Motor neuron (in vitro differentiated cells): Measurements from ENCODE around the gene MAN1A2. TPM values are rescaled to one million over a fixed set of nuclear protein-coding genes. Genes with fewer than 3 reads are reported as not detected.

Experiments used
- ATAC-seq, 8 experiments: fragments of 200-7000 bp; cut with Tn5 transposase; replicated peaks in 6 of 8; 2 replicates each; pipeline ENCODE4 v1.8.0; 2021; ENCODE audit warnings: mild to moderate bottlenecking in 8 of 8, moderate library complexity in 8 of 8
- H3K27ac ChIP-seq, 2 donors: fragments of 250-450 bp; sonication (Bioruptor Pico); 2 replicates each; pipeline ENCODE4 v1.9.0; 2021; ENCODE audit warnings: antibody characterized with exemption in 2 of 2, mild to moderate bottlenecking in 2 of 2, moderate library complexity in 1 of 2
- H3K4me1 ChIP-seq, 2 donors: fragments of 250-450 bp; sonication (Bioruptor Pico); replicated peaks in 1 of 2; 2 replicates each; pipeline ENCODE4 v1.6.1; 2021; ENCODE audit warnings: antibody characterized with exemption in 2 of 2, mild to moderate bottlenecking in 2 of 2, moderate library complexity in 1 of 2
- H3K4me3 ChIP-seq, 5 donors: fragments of 250-450 bp; sonication (Bioruptor Pico); 2 replicates each; pipeline ENCODE4 v1.9.0; 2021; ENCODE audit warnings: antibody characterized with exemption in 5 of 5, mild to moderate bottlenecking in 5 of 5, moderate library complexity in 4 of 5
- WGBS, 10 experiments: fragments of 450-650 bp; shearing (Covaris generic); methylation state at CpG; one replicate each; pipeline ENCODE4 v1.0.0; 2022; 5-methylcytosine and 5-hydroxymethylcytosine counted together
- in situ Hi-C, 9 experiments: fragments of 400-800 bp; cut with MboI; loops; one replicate each; pipeline ENCODE4 v1.15.0; 2021; ENCODE audit warnings: low sequenced_read_pairs in 9 of 9, low pct_unique_long_range_greater_than_20kb in 2 of 9; ENCODE audit not compliant: unreplicated experiment in 9 of 9
- total RNA-seq, 8 experiments: library from RNA; unstranded; fragments of 300-600 nt; gene quantifications; 2 replicates each; pipeline versions ENCODE4 v1.2.3 to v1.2.4, GENCODE V29; 2022

Gene MAN1A2
- total RNA-seq, 8 experiments from 2014 or later = 33.3 to 57.9 (median 41.1) TPM

GRCh38 chr1:117366177-117367045, 838 bp upstream of the MAN1A2 start:
- peak overlapping the region; percentile 64 to 90 (median 80) for H3K4me3 ChIP-seq
- WGBS, 10 experiments = 0 to 4% (median 1%) methylated on average over 2 to 29 of the region's 75 CpGs; no CpG with 5 or more reads in 1 of the 10 experiments
- peaks cover 10 to 29% of the 10 kb centered on the region in 2 donors for H3K4me1 ChIP-seq
- peak overlapping the region; percentile 88 to 93 for H3K27ac ChIP-seq
- peak; percentile 60 to 88 (median 82) for ATAC-seq
- in situ Hi-C loops = no loop called here

- peak overlapping the region; percentile 64 to 90 (median 80) for H3K4me3 ChIP-seq
- ATAC-seq = no peak
- H3K4me1 ChIP-seq = peaks cover 13 to 33% of the 10 kb centered on the region in 2 donors
- in situ Hi-C loops = no loop called here
- 0 to 15% (median 3%) methylated on average over 1 to 19 of the region's 19 CpGs for WGBS, 10 experiments
- no peak overlapping the region for H3K27ac ChIP-seq
These were observed 1.2 kb downstream of the MAN1A2 start for GRCh38 chr1:117368116-117369108.

- in situ Hi-C loops = no loop called here
- ATAC-seq = no peak
- 0 to 42% (median 20%) methylated on average over 1 to 2 of the region's 2 CpGs for WGBS, 10 experiments
- Histone ChIP-seq H3K27ac (no peak overlapping the region), H3K4me1 (peaks cover 13 to 33% of the 10 kb centered on the region in 2 donors), H3K4me3 (peak overlapping the region; percentile 12 to 82 (median 66))
These were observed 2.8 kb downstream of the MAN1A2 start for GRCh38 chr1:117370071-117370470.

GRCh38 chr1:117370509-117370908, 3.3 kb downstream of the MAN1A2 start:
- Histone ChIP-seq H3K4me1 (peaks cover 11 to 29% of the 10 kb centered on the region in 2 donors), H3K4me3 (peak overlapping the region; percentile 12 to 82 (median 66)), H3K27ac (no peak overlapping the region)
- no peak for ATAC-seq
- in situ Hi-C loops = no loop called here

- H3K4me3 ChIP-seq = peak overlapping the region in 2 of 5 donors; percentile 10 to 80
- ATAC-seq = no peak
- peaks cover 7 to 26% of the 10 kb centered on the region in 2 donors for H3K4me1 ChIP-seq
- WGBS, 10 experiments = 0 to 80% (median 71%) methylated on average over 1 to 4 of the region's 4 CpGs; no CpG with 5 or more reads in 1 of the 10 experiments
- in situ Hi-C loops = no loop called here
- no peak overlapping the region for H3K27ac ChIP-seq
These were observed 4.3 kb downstream of the MAN1A2 start for GRCh38 chr1:117371441-117372151.

- peaks cover 7 to 26% of the 10 kb centered on the region in 2 donors for H3K4me1 ChIP-seq
- no peak overlapping the region for H3K27ac ChIP-seq
- ATAC-seq = no peak
- no peak overlapping the region for H3K4me3 ChIP-seq
- in situ Hi-C loops = no loop called here
- WGBS, 10 experiments = 93 to 100% (median 97%) methylated on average over 1 to 5 of the region's 5 CpGs
These were observed 5.7 kb downstream of the MAN1A2 start for GRCh38 chr1:117372863-117373412.

GRCh38 chr1:117373932-117374331, 6.7 kb downstream of the MAN1A2 start:
- in situ Hi-C loops = no loop called here
- no peak overlapping the region for H3K27ac ChIP-seq
- no peak for ATAC-seq

GRCh38 chr1:117375327-117375726, 8.1 kb downstream of the MAN1A2 start:
- WGBS, 10 experiments = 14 to 100% (median 100%) methylated on average over 1 of the region's 1 CpG; no CpG with 5 or more reads in 3 of the 10 experiments
- H3K27ac ChIP-seq = no peak overlapping the region

More at GRCh38 chr1:117373932-117374331, 6.7 kb downstream of the MAN1A2 start:
- WGBS, 10 experiments = 22 to 100% (median 80%) methylated on average over 1 to 4 of the region's 4 CpGs; no CpG with 5 or more reads in 3 of the 10 experiments
- H3K4me1 ChIP-seq = peaks cover 7 to 26% of the 10 kb centered on the region in 2 donors
- no peak overlapping the region for H3K4me3 ChIP-seq

GRCh38 chr1:117387060-117387633, 19.9 kb downstream of the MAN1A2 start:
- Histone ChIP-seq H3K4me3 (no peak overlapping the region), H3K4me1 (no peaks in the 10 kb centered on the region), H3K27ac (no peak overlapping the region)
- ATAC-seq = no peak
- in situ Hi-C loops = loop anchor here in 1 of 9 experiments (25.0 kb wide), 1 partner anchor 100 kb away; no protein-coding TSS in a partner anchor
- WGBS, 10 experiments = 71 to 100% (median 92%) methylated on average over 1 to 2 of the region's 2 CpGs; no CpG with 5 or more reads in 2 of the 10 experiments

More at GRCh38 chr1:117375327-117375726, 8.1 kb downstream of the MAN1A2 start:
- H3K4me3 ChIP-seq = no peak overlapping the region
- in situ Hi-C loops = loop anchor here in 1 of 9 experiments (25.0 kb wide), 1 partner anchor 112 kb away; no protein-coding TSS in a partner anchor
- peaks cover 7 to 15% of the 10 kb centered on the region in 2 donors for H3K4me1 ChIP-seq
- no peak for ATAC-seq

GRCh38 chr1:117388328-117388727, 21.1 kb downstream of the MAN1A2 start:
- WGBS, 10 experiments = 82 to 100% (median 100%) methylated on average over 1 to 3 of the region's 3 CpGs; no CpG with 5 or more reads in 2 of the 10 experiments
- Histone ChIP-seq H3K4me1 (no peaks in the 10 kb centered on the region), H3K27ac (no peak overlapping the region), H3K4me3 (no peak overlapping the region)
- in situ Hi-C loops = loop anchor here in 1 of 9 experiments (25.0 kb wide), 1 partner anchor 99 kb away; no protein-coding TSS in a partner anchor
- no peak for ATAC-seq

- no peaks in the 10 kb centered on the region for H3K4me1 ChIP-seq
- ATAC-seq = no peak
- in situ Hi-C loops = loop anchor here in 1 of 9 experiments (25.0 kb wide), 1 partner anchor 98 kb away; no protein-coding TSS in a partner anchor
These were observed 22.0 kb downstream of the MAN1A2 start for GRCh38 chr1:117389284-117389683.

More at GRCh38 chr1:117389284-117389683, 22.0 kb downstream of the MAN1A2 start:
- Histone ChIP-seq H3K27ac (no peak overlapping the region), H3K4me3 (no peak overlapping the region)
- 33 to 100% (median 91%) methylated on average over 1 to 3 of the region's 3 CpGs; no CpG with 5 or more reads in 3 of the 10 experiments for WGBS, 10 experiments
